ENCODE data around the gene CD6. TPM values are rescaled to one million over a fixed set of nuclear protein-coding genes. Genes with fewer than 3 reads are reported as not detected.

The CD6 gene
- total RNA-seq, 1 donor from 2014 or later, result not detected

DNA sequence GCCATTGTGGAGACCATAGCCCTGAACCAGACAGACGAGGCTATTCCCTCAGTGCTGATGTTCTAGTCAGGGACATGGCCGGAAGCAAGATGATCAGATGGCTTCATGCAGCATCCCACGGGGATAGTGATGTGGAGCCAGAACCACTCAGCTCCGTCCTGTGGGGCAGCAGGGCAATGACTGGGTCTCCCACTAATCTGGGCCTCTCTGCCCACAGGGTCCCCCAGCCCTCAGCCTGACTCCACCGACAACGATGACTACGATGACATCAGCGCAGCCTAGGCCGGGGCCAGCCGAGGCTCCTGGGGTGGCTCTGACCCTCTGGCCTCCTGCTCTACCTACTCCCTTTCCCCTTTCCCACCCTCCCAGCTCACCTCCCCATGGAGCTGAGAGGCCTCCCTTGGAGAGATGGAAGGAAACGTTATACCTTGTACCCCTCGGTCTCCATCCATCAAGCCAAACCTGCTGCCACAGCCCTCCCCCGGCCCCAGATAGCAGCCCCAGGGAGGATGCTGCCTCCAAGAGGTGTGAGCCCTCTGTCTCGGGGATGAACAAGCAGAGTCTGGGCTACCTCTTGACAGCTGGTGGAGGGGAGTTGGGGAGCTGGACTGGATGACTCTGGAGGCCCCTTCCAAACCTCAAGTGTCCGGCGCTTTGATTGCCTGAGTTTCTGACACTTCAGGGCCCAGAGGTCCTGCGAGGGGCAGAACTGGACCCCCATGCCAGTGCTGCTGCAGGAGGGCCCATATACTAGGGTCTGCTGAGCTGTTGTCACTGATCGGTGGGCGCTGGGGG is 47.8 kb downstream of the CD6 start:
- Mint-ChIP-seq H3K27me3 (ENCODE audit: insufficient read depth, low read depth) (peaks cover 15% of the 10 kb centered on the region), H3K36me3 (no peaks in the 10 kb centered on the region)

GRCh38 chr11:61019832-61020405 is 48.4 kb downstream of the CD6 start:
- Mint-ChIP-seq H3K9me3 (no peaks in the 10 kb centered on the region), H3K27me3 (ENCODE audit: insufficient read depth, low read depth) (peaks cover 15% of the 10 kb centered on the region), H3K36me3 (no peaks in the 10 kb centered on the region), H3K4me3 (no peak overlapping the region), H3K4me1 (peaks cover 21% of the 10 kb centered on the region), H3K27ac (no peak overlapping the region)
- DNase-seq (ENCODE audit: low spot score), result no peak
- Histone ChIP-seq H3K27ac (no peak overlapping the region), H3K9me3 (ENCODE audit: low read depth) (no peaks in the 10 kb centered on the region), H3K9ac (no peak overlapping the region), H3K4me3 (no peak overlapping the region), H3K4me1 (peaks cover 24% of the 10 kb centered on the region), H4K20me1 (ENCODE audit: low read depth) (no peaks in the 10 kb centered on the region), H2AFZ (replicated peaks) (no peak overlapping the region), H3F3A (ENCODE audit: low read depth) (no peaks in the 10 kb centered on the region), H3K79me2 (ENCODE audit: low read depth) (no peaks in the 10 kb centered on the region), H3K4me2 (no peak overlapping the region), H3K36me3 (no peaks in the 10 kb centered on the region), H3K27me3 (peaks cover 96% of the 10 kb centered on the region)
- TF ChIP-seq EZH2phosphoT487 (IDR thresholded peaks at IDR 0.05) (no peak), CTCF (IDR thresholded peaks at IDR 0.05) (no peak), EZH2 (IDR thresholded peaks at IDR 0.05) (no peak)

More for the DNA sequence above, 47.8 kb downstream of the CD6 start:
- no peaks in the 10 kb centered on the region for H3F3A ChIP-seq (ENCODE audit: low read depth)
- Mint-ChIP-seq H3K4me1 (peaks cover 19% of the 10 kb centered on the region), H3K27ac (no peak overlapping the region), H3K4me3 (no peak overlapping the region), H3K9me3 (no peaks in the 10 kb centered on the region)
- TF ChIP-seq EZH2 (IDR thresholded peaks at IDR 0.05) (no peak), EZH2phosphoT487 (IDR thresholded peaks at IDR 0.05) (no peak), CTCF (IDR thresholded peaks at IDR 0.05) (no peak)
- no peak overlapping the region for H3K4me2 ChIP-seq
- H3K9ac ChIP-seq, result no peak overlapping the region
- no peaks in the 10 kb centered on the region for H3K9me3 ChIP-seq (ENCODE audit: low read depth)
- H3K79me2 ChIP-seq (ENCODE audit: low read depth), result no peaks in the 10 kb centered on the region
- H3K27me3 ChIP-seq, result peaks cover 96% of the 10 kb centered on the region
- no peak overlapping the region for H2AFZ ChIP-seq (replicated peaks)
- no peaks in the 10 kb centered on the region for H4K20me1 ChIP-seq (ENCODE audit: low read depth)
- no peak overlapping the region for H3K4me3 ChIP-seq
- H3K4me1 ChIP-seq, result peaks cover 23% of the 10 kb centered on the region
- no peak overlapping the region for H3K27ac ChIP-seq
- no peaks in the 10 kb centered on the region for H3K36me3 ChIP-seq
- no peak for DNase-seq (ENCODE audit: low spot score)

DNA sequence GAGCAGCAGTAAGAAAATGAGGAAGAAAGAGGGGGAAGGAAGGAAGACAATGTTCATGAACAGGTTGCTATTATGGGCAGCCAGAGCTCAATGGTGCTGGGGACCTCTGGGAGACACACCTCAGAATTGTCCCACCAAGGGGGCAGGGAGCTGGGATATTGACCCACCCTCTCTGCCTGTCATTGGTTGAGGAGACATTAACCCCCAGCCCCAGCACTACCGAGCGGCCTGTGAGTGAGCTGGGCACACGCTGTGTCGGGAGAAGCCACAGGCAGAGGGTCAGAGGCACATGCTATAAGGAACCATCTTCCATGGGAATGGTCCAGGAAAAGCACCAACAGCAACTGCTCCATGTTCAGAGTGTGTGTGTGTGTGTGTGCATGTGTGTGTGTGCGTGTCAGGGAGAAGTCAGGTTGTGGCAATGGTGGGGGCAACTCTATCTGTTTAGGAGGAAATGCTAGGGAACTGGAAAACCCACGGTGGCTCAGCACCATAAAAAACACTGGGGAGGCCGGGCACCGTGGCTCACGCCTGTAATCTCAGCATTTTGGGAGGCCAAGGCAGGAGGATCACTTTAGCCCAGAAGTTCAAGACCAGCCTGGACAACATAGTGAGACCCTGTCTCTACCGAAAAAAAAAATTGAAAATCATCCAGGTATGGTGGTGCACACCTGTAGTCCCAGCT is 49.2 kb downstream of the CD6 start:
- no peaks in the 10 kb centered on the region for H3K36me3 ChIP-seq
- Mint-ChIP-seq H3K36me3 (no peaks in the 10 kb centered on the region), H3K9me3 (no peaks in the 10 kb centered on the region), H3K4me3 (no peak overlapping the region), H3K27ac (no peak overlapping the region), H3K4me1 (peaks cover 27% of the 10 kb centered on the region), H3K27me3 (ENCODE audit: insufficient read depth, low read depth) (peaks cover 17% of the 10 kb centered on the region)
- no peak overlapping the region for H3K9ac ChIP-seq
- peaks cover 31% of the 10 kb centered on the region for H3K4me1 ChIP-seq
- H4K20me1 ChIP-seq (ENCODE audit: low read depth), result no peaks in the 10 kb centered on the region
- H3K27ac ChIP-seq, result no peak overlapping the region
- H2AFZ ChIP-seq (replicated peaks), result no peak overlapping the region
- H3K27me3 ChIP-seq, result peaks cover 96% of the 10 kb centered on the region
- DNase-seq (ENCODE audit: low spot score), result no peak
- no peaks in the 10 kb centered on the region for H3F3A ChIP-seq (ENCODE audit: low read depth)
- no peaks in the 10 kb centered on the region for H3K79me2 ChIP-seq (ENCODE audit: low read depth)
- H3K4me3 ChIP-seq, result no peak overlapping the region
- TF ChIP-seq EZH2phosphoT487 (IDR thresholded peaks at IDR 0.05), result no peak
- no peak for TF ChIP-seq CTCF (IDR thresholded peaks at IDR 0.05)
- no peak for TF ChIP-seq EZH2 (IDR thresholded peaks at IDR 0.05)
- H3K9me3 ChIP-seq (ENCODE audit: low read depth), result no peaks in the 10 kb centered on the region
- no peak overlapping the region for H3K4me2 ChIP-seq
